Measurements from ENCODE around the gene KRTAP10-1.
"Not testable (repeated sequence)": the region's sequence is repeated elsewhere in the genome, so short reads cannot be mapped to it uniquely, and the experiment has no call there.

KRTAP10-1 gene

GRCh38 chr21:44539991-44540666 lies at the start of gene KRTAP10-1:
TSS of gene KRTAP10-1 (minus strand) at chr21:44540195. CDS start at chr21:44540150, 45 bp downstream.
- no peak for DNase-seq (ENCODE audit: low spot score)

GRCh38 chr21:44589094-44589493 lies 49.1 kb upstream of the KRTAP10-1 start:
- no peak for DNase-seq (ENCODE audit: low spot score)

GRCh38 chr21:44585892-44586291 lies 45.9 kb upstream of the KRTAP10-1 start:
- DNase-seq (ENCODE audit: low spot score) = no peak

GRCh38 chr21:44583800-44584147 lies 43.8 kb upstream of the KRTAP10-1 start:
- no peak for DNase-seq (ENCODE audit: low spot score)

- no peak for DNase-seq (ENCODE audit: low spot score)
Observed at GRCh38 chr21:44583089-44583799, 43.2 kb upstream of the KRTAP10-1 start.

GRCh38 chr21:44582055-44582454 lies 42.1 kb upstream of the KRTAP10-1 start:
- DNase-seq (ENCODE audit: low spot score) = no peak

GRCh38 chr21:44581158-44581557 lies 41.2 kb upstream of the KRTAP10-1 start:
- DNase-seq (ENCODE audit: low spot score) = no peak

- not testable (repeated sequence) for DNase-seq (ENCODE audit: low spot score)
Observed at GRCh38 chr21:44580231-44580821, 40.3 kb upstream of the KRTAP10-1 start, which contains the start of gene KRTAP10-5. TSS of gene KRTAP10-5 (minus strand) at chr21:44580604. CDS start at chr21:44580578, 26 bp downstream.

- no peak for DNase-seq (ENCODE audit: low spot score)
Observed at GRCh38 chr21:44579833-44580144, 39.8 kb upstream of the KRTAP10-1 start.

- DNase-seq (ENCODE audit: low spot score) = no peak
Observed at GRCh38 chr21:44579056-44579832, 39.2 kb upstream of the KRTAP10-1 start.

GRCh38 chr21:44578371-44579055 lies 38.5 kb upstream of the KRTAP10-1 start:
- no peak for DNase-seq (ENCODE audit: low spot score)

- no peak for DNase-seq (ENCODE audit: low spot score)
Observed at GRCh38 chr21:44576025-44576420, 36.0 kb upstream of the KRTAP10-1 start.

GRCh38 chr21:44575307-44576024 lies 35.5 kb upstream of the KRTAP10-1 start:
- DNase-seq (ENCODE audit: low spot score) = no peak

- no peak for DNase-seq (ENCODE audit: low spot score)
Observed at GRCh38 chr21:44574457-44575306, 34.7 kb upstream of the KRTAP10-1 start.

- not testable (repeated sequence) for DNase-seq (ENCODE audit: low spot score)
Observed at GRCh38 chr21:44573630-44574456, 33.8 kb upstream of the KRTAP10-1 start, which contains the start of gene KRTAP10-4. TSS of gene KRTAP10-4 (plus strand) at chr21:44573729. CDS start at chr21:44573759, 30 bp downstream.

GRCh38 chr21:44572959-44573583 lies 33.1 kb upstream of the KRTAP10-1 start:
- DNase-seq (ENCODE audit: low spot score) = no peak

GRCh38 chr21:44571844-44572782 lies 32.1 kb upstream of the KRTAP10-1 start:
- DNase-seq (ENCODE audit: low spot score) = no peak

GRCh38 chr21:44571296-44571695 lies 31.3 kb upstream of the KRTAP10-1 start:
- DNase-seq (ENCODE audit: low spot score) = no peak
